GM13976 (cell line): ENCODE results near the gene SPAG5.

Source experiments
- DNase-seq: peaks from one replicate; pipeline ENCODE4 v3.0.0; 2012; ENCODE audit warnings: low spot score
- CTCF ChIP-seq: IDR thresholded peaks from 2 replicates; pipeline ENCODE4 v1.5.1; 2012; ENCODE audit warnings: borderline replicate concordance, mild to moderate bottlenecking; ENCODE audit not compliant: insufficient read depth; ENCODE audit errors: extremely low read depth, missing control alignments, control extremely low read depth
- in situ Hi-C: fragments of 300-500 bp; cut with MboI; formaldehyde crosslinking; loops from one replicate; pipeline ENCODE4 v1.12.0; 2022; ENCODE audit warnings: low sequenced_read_pairs, mixed read lengths, inconsistent platforms; ENCODE audit not compliant: unreplicated experiment

The SPAG5 gene

DNA sequence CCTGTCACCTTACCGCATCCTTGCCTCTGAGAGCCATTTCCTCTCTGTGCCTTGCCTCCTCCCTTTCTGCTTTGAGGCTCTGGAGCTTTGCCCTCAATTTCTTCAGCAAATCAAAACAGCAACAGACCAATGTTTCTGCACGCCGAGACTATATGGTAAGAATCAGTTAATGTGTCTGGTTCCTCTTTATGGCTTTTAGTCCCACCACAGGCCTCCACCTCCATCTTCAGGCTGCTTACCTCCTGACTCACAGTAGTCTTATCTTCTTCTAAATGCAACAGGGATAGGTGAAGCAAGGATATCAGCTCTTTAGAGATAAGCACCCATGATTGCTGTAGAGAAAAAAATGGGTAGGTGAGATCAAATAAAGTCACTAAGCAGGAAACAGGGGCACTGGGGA is 13.0 kb downstream of the SPAG5 start:
- in situ Hi-C loops = no loop called here
- no peak for DNase-seq
- no peak for TF ChIP-seq CTCF

- no peak for DNase-seq
- in situ Hi-C loops = no loop called here
Observed at GRCh38 chr17:28584434-28584833, 14.4 kb downstream of the SPAG5 start.

GRCh38 chr17:28582513-28582912 is 16.3 kb downstream of the SPAG5 start:
- in situ Hi-C loops = no loop called here

More at GRCh38 chr17:28584434-28584833, 14.4 kb downstream of the SPAG5 start:
- TF ChIP-seq CTCF = no peak

DNA sequence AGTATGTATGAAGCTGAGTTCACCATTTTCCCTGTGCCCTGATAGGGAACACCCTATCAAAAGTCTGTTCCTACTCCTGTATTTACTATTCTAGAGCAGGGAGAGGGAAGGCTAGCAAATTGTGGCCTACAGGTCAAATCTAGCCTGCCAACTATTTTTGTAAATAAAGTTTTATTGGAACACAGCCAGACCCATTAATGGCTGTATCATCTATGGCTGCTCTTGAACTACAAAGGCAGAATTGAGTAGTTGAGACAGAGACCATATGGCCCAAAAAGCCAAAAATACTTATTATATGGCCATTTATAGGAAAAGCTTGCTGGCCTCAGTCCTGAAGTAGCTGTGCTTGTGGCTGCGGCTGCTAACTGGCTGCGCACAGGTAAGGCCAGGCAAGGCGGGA is 17.9 kb downstream of the SPAG5 start:
- in situ Hi-C loops = no loop called here
- TF ChIP-seq CTCF = no peak
- DNase-seq = no peak

More at GRCh38 chr17:28582513-28582912, 16.3 kb downstream of the SPAG5 start:
- no peak for DNase-seq
- no peak for TF ChIP-seq CTCF

- TF ChIP-seq CTCF = no peak
- peak; percentile 56 for DNase-seq
- in situ Hi-C loops = no loop called here
Observed at GRCh38 chr17:28579526-28579925, 19.3 kb downstream of the SPAG5 start.

- in situ Hi-C loops = no loop called here
- TF ChIP-seq CTCF = no peak
- no peak for DNase-seq
Observed at GRCh38 chr17:28578246-28579195, 20.3 kb downstream of the SPAG5 start.
